HG03571 (cell line): ENCODE results near the gene PROSER2.

ENCODE experiments used
- ATAC-seq: cut with Tn5 transposase; IDR thresholded peaks from one replicate; pipeline ENCODE4 v1.9.1; 2021; ENCODE audit not compliant: unreplicated experiment

PROSER2 gene, protein sequence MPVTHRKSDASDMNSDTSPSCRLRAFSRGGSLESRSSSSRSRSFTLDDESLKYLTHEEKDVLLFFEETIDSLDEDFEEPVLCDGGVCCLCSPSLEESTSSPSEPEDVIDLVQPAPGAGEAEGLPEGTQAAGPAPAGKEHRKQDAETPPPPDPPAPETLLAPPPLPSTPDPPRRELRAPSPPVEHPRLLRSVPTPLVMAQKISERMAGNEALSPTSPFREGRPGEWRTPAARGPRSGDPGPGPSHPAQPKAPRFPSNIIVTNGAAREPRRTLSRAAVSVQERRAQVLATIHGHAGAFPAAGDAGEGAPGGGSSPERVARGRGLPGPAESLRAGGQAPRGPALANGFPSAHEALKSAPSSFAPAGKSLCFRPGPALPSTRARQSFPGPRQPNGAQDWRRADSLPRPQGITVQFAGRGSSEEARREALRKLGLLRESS

DNA sequence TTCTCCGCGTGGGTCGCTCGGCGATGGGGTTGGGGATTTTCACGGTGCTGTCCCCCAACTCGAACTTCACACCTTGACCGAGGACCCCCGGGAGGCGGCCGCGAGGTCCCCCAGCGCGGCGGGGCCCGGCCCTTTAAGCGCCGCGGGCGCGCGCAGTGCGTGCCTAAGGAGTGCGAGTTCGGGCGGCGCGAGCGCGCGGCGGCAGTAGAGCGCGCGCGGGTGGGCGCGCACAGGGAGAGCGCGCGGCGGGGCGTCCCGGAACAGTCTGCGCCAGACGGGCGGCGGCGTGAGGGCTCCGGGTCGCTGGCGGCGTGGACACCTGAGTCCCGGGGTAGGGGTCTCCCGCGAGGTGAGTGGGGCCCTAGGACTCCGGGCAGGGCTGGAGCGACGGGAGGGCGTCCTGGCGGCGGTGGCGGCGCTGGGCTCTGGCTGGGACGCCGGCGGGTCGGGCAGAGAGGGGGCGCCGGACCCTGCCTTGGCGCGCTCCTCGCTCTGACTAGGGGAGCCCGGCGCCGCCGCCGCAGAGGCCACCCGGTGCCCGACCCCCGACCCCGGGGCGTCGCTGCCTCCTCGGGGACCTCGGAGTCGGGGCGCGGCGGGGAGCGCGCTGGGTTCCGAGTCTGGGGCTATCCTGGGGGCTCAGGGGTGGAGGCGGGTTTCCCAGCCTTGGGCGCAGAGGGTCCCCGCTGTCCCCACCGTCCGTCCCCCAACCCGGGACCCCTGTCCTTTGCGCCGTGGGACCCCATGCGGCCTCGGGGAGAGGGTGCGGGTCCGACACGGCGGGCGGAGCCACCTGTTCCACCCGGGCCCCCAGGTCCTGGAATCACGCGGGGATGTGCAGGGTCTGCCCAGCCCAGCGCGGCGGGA lies at the start of gene PROSER2:
Gene PROSER2, plus strand, starts transcription at position 235 of the 867 bp plus-strand sequence. CDS start 28,722 bp downstream, outside the sequence.
- peak; percentile 59 for ATAC-seq

DNA sequence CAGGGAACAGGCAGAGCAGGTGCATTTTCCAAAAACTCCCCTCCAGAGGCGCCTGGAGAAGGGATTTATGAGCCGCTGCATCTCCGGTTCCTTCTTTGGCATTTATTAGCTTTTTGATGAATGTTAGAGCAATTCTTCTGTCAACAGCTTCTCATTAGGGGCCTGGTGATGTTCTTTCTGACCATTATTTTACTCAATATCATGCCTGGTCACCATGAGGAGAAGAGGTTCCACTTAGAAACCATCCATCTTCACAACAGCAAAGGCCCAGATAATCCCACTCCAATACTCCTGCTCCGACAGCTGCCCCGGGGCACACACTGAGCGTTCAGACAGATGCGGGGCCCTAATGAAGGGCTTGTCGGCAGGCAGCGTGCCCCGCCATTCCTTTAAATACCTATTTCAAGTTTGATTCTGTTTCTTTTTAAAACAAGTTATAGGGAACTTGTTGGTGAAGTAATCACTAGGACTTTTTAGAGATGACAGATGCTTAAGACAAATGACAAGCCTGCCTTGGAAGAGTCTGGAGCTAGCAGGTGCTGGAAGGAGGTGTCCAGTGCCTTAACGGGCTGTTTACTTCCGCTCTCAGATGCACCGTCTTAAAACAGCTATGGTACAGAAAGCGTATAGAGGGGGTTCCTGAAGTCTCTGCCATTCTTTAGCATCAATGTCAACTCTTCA lies 49.3 kb upstream of the PROSER2 start:
- ATAC-seq: no peak

DNA sequence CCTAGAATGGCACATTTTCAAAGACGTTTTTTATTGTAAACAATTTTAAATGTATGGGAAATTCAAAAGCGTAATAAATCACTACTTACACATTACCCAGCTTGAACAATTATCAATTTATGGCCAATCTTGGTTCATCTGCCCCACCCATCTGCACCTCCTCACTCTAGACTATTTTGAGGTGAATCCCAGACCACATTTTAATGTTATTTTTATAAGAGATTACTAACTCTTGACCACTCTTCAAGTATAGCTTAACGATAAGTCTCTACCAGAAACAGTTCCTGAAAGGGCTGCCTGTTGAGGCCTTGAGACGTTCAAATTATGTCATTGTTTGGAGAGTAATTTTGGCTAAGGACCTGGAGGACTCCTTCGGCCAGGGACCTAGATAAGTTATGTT lies 47.7 kb upstream of the PROSER2 start:
- no peak for ATAC-seq

DNA sequence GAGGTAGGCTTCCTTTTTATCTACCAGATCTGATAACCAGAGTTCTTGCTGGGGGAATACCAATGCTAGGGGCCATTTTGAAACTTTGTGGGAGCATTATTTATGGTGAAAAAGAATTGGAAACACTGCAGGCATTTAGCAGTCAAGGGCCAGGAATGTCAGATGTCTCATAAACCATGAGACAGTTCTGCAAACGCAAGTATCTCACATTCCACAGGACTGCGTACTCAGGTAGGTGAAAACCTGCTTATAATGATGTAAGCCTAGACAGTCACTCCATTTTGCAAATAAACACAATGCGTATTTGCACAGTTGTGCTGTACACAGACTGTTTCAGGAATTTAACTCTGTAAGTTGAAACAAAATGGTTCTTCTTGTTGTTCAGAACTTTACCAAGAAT lies 47.1 kb upstream of the PROSER2 start:
- no peak for ATAC-seq

DNA sequence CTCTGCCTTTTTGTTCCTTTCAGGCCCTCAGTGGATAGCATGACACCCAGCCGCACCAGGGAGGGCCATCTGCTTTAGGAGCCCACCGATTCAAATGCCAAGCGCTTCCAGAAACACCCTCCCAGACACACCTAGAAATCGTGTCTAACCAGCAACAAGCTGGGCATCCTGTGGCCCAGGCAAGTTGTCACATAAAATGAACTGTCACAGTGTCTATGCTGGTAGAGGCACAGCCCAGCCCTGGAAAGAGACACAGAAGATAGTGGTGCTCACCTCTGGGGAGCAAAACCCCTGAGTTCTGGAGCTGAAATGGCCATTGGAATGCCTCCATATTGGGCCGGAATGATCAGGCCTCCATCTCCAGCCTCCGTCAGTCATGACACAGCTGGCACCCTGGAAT lies 42.0 kb upstream of the PROSER2 start:
- ATAC-seq: no peak

DNA sequence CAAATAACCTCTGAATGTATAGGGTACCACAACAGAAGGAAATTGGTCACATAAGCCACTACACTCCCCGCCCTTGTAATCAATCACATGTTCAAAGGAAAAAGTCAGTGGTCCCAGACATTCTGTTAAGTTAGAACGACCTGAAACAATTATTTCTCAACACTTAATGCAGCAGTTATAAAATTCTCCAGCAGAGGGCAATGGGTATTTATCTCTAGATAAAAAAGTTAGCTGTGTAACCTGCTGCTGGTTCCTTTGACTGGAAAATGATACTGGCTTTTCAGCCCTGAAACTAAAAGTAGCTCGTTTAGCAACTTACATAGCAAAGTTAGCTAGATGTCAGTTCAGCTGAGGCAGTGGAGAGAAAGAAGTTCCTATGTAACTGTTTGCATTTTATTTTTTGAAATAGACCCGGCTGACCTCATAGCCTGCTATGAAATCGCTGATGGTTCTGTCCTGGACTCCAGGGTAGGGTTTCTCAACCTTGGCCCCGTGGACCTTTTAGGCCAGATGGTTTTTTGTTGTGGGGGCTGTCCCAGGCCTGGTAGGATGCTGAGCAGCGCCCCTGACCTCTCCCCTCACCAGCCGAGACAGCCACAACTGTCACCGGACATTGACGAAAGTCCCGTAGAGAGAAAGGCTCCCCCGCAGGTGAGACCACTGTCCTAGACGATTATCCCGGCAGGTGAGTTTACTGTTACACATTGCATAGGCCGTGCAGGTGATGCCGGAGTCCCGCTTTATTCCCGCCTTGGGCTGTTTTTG lies 40.2 kb upstream of the PROSER2 start:
- ATAC-seq: no peak

DNA sequence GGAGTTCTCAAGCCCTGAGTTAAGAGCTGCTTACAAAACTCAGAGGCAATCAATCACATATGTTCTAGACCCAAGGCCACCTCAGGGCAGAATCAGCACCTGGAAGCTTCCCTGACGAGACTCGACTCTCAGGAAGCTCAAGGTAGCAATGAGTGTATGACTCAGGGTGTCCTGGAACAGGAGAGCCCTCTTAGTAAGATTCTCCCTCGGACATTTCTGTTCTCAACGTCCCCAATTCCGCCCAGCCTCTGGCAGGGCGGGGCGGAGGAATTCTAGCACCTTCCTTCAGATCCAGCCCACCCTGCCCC lies 39.6 kb upstream of the PROSER2 start:
- no peak for ATAC-seq

DNA sequence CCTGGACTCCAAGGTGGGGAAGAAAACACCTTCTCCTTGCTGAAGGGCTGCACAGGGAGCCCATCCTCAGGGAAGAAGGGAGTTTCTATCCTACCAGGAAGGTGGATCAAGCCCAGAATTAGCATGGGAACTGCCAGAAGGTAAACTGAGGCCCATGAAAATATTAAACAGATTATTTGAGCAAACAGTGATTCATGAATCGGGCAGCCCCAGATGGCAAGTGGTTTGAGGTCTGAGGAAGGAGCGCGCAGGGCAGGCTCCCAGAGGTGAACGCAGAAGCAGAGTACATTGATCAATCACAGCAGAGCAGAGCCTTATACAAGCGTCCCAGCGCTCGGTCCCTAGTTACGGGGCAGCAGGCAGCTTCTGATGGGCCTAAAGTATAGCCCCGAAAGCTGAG lies 35.8 kb upstream of the PROSER2 start:
- no peak for ATAC-seq

DNA sequence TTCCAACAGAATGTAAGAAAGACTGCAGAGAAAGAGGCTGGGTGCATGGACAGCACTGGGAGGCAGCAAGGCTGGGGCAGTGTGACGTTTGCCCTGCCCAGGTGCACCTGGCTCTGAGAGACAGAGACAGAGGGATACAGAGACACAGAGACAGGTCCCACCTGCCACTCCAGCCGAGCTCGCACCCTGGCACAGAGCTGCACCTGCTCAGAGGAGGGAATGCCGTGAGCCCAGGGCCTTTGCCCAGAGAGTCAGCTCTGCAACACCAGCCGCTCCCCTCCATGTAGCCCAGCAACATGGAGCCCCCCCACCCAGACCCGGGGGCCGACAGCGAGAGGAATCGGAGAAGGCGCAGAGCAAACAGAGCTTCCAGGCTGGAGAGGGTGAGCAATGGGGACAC lies 35.3 kb upstream of the PROSER2 start:
- no peak for ATAC-seq

DNA sequence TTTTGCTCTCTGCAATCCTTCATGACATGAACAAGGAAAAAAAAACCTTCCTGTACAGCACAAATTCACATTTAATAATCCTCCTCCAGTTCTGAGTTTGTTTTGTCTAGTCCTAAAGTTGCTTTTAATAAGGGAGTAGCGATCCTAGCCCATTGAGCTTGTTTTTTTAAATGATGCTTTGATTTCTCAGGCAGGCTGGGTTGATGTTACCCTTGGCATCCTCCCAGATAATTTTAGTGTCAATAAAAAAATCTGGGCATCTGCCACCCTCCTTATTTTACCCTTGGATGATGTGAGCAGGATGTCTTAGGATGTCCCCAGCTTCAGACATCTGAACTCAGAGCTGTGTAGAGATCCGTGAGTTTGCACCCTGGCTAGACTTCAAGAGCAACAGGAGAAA lies 33.9 kb upstream of the PROSER2 start:
- no peak for ATAC-seq

DNA sequence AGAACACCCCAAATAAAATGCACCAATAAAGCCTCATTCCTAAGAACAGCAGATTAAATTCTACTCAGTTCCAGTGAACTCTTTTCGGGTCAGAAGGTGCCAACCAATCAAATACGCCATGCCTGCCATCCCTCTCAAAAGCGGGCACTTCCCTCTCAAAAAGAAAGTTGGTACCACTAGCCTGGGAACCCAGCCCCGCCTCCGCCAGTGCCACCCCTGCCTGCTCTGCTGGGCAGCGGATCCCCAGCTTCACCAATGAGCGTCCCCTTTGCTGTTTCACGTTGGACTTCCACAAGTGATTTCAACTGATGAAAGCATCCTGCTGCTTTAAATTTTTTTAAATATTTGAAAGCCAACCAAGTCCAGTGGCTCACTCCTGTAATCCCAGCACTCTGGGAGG lies 33.2 kb upstream of the PROSER2 start:
- ATAC-seq: no peak

DNA sequence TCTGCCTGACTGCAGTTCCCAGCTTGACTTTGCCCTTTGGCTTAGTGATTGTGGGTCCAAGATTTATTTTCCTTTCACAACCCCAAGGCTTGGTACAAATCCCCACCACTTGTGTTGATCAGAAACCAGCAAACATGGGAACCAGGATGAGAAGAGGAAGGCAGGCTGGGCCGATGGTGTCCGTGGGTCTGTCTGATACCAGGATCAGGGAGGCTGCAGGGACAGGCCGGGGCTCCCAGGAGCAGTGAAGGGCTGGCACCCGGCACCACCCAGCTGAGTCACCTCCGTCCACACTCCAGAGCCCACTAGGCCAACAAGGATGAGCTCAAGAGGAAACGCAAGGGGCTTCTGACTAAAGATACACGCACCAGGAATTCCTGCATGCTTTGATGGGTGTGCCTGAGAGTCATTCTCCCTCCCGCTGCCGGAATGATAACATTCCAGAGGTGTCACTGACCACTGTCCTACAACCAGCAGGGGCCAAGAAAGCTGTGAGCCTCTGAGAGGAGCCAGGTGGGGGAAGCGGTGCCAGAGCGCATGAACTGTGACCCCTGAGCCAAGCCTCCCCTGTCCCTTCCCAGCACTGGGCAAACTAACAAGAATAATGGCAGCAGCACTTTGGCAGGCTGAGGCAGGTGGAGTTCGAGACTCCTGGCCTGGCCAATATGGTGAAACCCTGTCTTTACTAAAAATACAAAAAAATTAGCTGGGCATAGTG lies 29.2 kb upstream of the PROSER2 start:
- no peak for ATAC-seq

DNA sequence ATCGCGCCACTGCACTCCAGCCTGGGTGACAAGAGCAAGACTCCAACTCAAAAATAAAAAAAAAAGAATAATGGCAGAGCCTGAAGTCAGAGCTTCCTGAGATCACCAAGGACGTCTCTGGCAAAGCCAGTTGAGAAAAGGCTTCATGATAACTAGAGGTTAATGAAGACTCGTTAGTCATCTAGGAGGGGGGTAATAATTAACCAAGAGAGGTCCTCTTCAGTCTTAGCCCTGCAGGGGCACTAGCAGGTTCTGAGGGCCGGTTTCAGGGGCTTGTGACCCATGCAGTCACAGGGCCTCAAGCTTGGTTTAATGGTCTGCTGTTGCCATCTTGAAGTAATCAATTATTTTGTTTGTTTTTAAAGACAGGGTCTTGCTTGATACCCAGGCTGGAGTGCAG lies 28.6 kb upstream of the PROSER2 start:
- no peak for ATAC-seq

DNA sequence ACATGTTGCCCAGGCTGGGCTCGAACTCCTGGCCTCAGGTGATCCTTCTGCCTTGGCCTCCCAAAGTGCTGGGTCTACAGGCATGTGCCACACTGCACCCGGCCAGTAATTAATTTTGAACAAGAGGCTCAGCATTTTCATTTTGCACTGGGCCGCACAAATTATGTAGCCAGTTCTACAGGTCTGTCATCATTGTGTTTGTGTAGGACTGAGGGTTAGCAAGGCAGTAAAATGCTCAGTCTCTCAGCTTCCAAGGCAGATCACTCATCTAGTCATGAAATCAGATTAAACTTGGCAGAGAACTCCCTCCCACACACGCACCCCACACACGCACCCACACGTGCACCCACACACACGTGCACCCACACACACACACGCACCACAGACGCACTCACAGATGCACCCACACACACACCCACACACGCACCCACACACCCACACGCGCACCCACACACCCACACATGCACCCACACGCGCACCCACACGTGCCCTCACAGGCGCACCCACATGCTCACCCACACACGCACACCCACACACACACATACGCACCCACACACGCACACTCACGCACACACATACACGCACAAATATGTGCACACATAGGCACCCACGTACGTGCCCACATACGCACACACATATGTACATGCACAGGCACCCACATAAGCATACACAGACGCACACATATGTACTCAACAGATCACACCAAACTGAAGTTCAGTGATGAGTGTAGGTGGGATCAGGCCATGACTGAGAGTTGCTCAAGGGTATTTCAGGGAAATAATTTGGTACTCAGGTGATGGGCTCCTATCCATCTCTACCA lies 27.8 kb upstream of the PROSER2 start:
- ATAC-seq: no peak

DNA sequence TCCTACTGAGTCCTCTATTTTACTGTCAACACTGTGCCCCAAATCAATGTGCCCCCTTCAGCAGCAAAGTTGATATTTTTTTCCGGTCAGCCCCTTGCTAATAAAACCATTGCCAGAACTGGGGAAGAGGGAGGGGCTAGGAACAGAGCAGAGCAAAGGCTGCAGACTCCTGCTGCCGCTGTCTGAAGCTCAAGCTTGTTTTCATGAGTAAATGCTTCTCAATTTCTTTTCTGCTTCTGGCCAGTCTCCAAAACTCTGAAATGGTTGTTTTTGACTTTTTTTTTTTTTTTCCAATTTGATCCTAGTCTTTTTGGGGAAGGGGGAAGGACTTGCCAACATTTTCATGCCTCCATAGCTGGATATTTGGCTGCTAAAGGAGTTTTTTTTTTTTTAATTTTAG lies 26.7 kb upstream of the PROSER2 start:
- ATAC-seq: no peak

DNA sequence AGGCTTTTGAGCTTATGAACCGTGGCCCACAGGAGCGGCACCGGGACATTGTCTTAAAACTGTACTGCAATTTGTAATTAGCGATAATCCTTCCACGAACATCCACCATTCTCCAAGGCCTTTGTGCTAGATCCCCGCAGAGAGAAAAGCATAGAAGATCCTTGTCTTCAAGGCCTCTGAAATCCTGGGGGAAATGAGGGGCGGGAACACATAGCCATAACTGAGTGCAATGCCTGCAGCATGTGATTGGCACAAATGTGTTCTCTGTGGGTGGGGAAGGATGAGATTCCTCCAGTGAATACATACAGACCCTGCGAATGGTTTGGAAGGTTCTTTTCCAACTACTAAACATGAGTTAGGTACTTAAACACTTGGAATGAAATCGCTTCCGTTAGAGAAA lies 25.9 kb upstream of the PROSER2 start:
- no peak for ATAC-seq

DNA sequence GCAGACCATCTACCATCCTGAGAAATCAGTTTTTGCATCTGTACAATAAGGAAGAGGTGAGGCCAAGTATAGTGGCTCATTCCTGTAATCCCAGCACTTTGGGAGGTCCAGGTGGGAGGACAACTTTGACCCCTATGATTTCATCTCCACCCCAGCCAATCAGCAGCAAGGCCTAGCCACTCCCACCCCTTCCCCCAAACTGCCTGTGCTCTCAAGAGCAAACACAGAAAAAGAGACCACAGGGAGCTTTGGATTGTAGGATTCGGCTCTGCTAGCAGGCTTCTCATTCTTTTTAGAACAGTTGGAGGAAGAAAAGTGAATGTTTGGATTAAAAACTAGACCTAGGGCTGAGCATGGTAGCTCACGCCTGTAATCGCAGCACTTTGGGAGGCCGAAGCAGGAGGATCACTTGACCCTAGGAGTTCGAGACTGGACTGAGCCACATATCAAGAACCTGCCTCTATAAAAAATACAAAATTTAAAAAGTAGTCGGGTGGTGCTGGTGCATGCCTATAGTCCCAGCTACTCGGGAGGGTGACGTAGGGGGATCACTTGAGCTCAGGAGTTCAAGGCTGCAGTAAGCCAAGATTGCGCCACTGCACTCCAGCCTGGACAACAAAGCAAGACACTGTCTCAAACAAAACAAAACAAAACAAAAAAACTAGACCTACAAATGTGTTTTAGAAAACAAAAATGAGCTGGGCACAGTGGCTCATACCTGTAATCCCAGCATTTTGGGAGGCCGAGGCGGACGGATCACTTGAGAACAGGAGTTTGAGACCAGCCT lies 25.1 kb upstream of the PROSER2 start:
- no peak for ATAC-seq

DNA sequence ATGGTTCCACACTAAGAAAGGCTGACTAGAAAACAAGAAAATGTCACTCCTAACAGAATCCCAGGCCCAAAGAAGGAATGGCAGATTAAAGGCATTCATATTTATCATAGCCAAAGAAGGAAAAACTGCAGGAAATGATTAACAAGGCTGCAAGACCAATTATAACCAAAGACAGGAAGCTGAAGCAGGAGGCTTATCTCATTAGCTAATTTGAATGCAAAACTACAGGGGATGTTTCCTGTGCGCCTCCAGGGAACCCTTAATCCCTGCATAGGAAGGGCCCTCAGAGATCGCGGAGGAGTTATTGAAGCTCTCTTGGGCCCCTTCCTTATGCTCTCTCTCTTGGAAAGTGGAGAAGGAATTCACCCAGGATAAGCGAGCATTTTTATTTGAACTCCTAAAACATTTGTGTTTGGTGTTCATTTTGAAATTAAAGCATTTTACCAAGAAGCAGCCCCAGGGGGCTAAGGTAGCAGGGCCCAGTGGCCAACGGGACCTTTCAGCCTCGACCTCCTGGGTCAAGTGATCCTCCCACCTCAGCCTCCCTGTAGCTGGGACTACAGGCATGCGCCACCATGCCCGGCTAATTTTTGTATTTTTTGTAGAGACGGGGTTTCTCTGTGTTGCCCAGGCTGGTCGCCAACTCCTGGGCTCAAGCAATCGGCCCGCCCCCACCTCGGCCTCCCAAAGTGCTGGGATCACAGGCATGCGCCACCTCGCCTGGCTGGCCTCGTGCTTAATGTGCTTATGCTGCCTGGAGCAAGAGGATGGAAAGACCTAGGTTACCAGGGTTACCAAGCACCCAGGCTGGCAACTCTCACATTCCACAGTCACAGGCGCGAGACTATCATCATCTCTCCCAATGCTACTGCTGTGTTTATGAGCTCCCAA lies 24.1 kb upstream of the PROSER2 start:
- ATAC-seq: no peak
